ENCODE measurements around the gene TMEM168. TPM values are rescaled to one million over a fixed set of nuclear protein-coding genes. Genes with fewer than 3 reads are reported as not detected.

TMEM168 gene
- total RNA-seq, 1 donor from 2014 or later, result 6.1 TPM

DNA sequence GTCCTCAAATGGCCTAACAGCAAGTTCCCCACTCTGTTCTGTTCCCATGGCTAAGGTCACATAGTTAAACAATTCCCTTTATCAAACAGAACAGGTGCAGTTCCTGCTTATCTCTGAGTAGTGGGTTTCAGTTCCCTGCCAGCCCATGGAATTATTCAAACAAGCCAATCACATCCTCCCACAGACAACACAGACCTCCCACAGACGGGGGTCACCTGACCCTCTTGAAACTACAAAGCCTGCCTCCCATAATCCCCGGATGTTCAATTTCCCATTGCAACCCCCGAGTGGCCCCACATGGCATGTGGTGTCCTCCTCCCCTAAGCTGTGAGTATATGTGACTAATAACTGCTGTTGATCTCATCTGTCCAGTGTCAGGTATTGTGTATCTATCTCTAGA is 64.1 kb downstream of the TMEM168 start:
- no peak for DNase-seq (ENCODE audit: low spot score)
- no peak for ATAC-seq

DNA sequence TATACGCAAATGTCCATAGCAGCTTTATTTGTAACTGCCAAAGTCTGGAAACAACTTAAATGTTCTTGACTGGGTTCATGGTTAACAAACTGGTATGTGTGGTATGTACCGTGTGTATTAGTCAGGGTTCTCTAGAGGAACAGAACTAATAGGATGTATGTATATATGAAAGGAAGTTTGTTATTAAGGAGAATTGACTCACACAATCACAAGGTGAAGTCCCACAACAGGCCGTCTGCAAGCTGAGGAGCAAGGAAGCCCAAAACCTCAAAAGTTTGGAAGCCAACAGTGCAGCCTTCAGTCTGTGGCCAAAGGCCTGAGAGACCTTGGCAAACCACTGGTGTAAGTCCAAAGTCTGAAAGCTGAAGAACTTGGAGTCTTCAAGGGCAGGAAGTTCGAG is 66.8 kb downstream of the TMEM168 start:
- DNase-seq (ENCODE audit: low spot score) (no peak), ATAC-seq (no peak)

DNA sequence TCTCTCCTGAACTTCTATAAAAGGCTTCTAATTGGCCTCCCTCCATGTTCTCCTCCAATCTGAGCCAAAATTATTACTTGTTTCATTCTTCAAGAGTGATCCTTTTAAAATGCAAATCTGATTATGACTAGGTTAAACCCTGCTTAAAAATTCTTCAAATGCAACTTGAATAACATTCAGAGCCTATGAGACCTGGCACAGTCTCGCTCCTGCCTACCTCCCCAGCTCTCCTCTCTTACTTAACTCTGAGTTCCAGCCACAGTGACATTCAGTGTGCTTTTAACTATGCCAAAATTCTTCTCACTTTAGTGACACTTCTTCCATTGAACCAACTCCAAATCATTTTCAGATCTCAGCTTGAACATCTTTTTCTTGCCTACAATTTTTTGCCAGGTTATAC is 68.8 kb downstream of the TMEM168 start:
- DNase-seq (ENCODE audit: low spot score) (no peak), ATAC-seq (no peak)

GRCh38 chr7:112715525-112715924 is 74.7 kb downstream of the TMEM168 start:
- no peak for ATAC-seq
- no peak for DNase-seq (ENCODE audit: low spot score)

GRCh38 chr7:112714917-112715316 is 75.3 kb downstream of the TMEM168 start:
- no peak for DNase-seq (ENCODE audit: low spot score)
- ATAC-seq, result no peak

Measured in left lobe of liver (tissue), 2 donors.